HG02642 (cell line): ENCODE measurements around the gene CCNB1IP1.
"Not testable (repeated sequence)": the region's sequence is repeated elsewhere in the genome, so short reads cannot be mapped to it uniquely, and the experiment has no call there.

ENCODE experiments used
- ATAC-seq: cut with Tn5 transposase; IDR thresholded peaks from one replicate; pipeline ENCODE4 v1.9.1; 2021; ENCODE audit warnings: mild to moderate bottlenecking; ENCODE audit not compliant: unreplicated experiment, poor library complexity

Gene CCNB1IP1

GRCh38 chr14:20334017-20334416 lies 938 bp upstream of the CCNB1IP1 start:
- no peak for ATAC-seq

- ATAC-seq: no peak
Observed at GRCh38 chr14:20333494-20333841, 389 bp upstream of the CCNB1IP1 start.

GRCh38 chr14:20332431-20332787 lies 670 bp downstream of the CCNB1IP1 start:
- ATAC-seq: no peak

DNA sequence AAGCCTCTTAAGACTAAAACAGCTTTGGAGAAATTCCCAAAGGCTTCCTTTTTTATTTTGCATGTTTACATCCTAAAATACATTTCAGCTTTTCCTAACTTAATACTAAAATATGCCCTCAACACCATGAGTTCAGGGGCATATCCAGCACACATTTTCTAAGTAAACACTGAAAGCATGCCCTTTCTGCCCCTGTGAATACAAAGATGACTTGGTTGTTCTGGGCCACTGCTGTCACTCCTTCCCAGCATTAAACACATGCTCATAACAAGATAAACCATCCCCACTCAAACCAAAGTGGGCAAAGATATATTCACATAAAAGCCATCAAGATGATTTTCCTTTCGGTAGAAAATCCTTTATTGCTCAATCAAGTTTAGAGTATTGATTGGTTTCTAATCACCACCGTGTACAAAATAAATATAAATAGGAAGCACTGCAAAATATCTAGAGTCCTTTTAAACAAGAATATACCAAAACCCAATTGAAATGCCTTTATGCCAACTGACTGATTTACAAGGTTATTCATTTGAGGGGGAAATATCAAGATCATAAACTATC lies 1.9 kb downstream of the CCNB1IP1 start:
- no peak for ATAC-seq

DNA sequence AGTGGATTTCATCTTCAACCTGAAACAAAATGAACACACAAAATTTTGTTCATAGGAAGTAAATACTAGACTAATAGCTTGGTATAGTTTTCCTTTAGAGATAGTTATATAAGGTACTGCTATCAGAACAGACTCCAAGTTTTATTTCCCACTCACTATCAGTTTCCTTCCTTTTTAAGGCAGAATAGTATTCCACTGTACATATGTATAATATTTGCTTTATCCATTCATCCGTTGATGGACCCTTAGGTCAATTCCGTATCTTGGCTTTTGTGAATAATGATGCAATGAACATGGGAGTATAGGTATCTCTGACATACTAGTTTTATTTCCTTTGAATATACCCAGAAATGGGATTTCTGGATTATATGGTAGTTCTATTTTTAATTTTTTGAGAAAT lies 3.7 kb downstream of the CCNB1IP1 start:
- no peak for ATAC-seq

- ATAC-seq: no peak
Observed at GRCh38 chr14:20328705-20329104, 4.4 kb downstream of the CCNB1IP1 start.

- no peak for ATAC-seq
Observed at GRCh38 chr14:20327005-20327869, 5.8 kb downstream of the CCNB1IP1 start.

GRCh38 chr14:20317720-20318119 lies 15.4 kb downstream of the CCNB1IP1 start:
- no peak for ATAC-seq

GRCh38 chr14:20314026-20314425 lies 19.1 kb downstream of the CCNB1IP1 start:
- ATAC-seq: no peak

DNA sequence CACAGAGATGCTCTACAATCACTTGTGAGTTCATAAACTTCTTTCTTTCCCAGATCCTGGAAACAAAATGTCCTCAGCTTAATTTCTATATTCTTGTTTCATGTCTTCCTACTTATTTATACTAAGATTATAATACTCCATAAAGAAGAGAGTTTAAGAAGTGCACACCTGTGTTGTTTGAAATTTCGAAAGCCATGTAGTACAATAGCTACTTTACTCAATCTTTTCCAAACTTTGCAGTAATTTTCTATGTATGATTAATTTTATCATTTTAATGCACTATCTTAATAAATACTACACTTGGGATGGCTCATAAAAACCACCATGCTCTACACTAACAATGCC lies 27.0 kb downstream of the CCNB1IP1 start:
- no peak for ATAC-seq

- peak; percentile 96 for ATAC-seq
Observed at GRCh38 chr14:20305265-20306078, 27.6 kb downstream of the CCNB1IP1 start, which contains the start of gene TTC5. TTC5 (minus strand) TSS chr14:20305951; CDS start chr14:20305937, 14 bp downstream.

DNA sequence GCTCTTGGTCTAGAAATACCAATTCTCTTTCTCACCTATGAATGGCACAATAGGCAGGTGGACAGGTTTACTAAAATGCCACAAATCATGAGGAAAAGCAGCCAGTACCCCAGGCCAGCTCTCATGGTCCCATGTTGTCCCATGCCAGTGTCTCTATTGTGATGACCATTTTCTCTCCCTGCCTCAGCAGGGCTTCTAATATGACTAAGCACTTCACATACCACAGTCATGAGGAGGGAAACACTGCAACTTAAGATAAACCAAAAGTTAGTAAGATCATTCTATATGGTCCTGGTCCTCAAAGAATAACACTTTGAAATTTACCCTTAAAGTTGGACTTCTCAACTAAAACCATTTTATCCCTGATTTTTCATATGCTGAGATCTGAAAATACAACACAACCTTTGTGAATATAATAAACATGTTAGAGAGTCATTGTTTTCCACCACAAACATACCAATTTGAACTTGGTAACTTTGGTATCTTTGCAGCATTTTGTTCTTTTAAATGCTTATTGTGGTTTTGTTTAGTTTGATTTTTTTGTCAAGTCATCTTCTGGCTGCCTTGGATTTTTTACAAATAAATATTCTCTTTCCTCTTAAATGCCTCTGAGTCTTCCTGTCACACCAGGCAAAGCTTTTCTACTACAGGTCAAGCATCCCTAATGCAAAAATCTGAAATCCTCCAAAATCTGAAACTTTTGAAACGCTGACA lies 30.9 kb downstream of the CCNB1IP1 start:
- ATAC-seq: no peak

DNA sequence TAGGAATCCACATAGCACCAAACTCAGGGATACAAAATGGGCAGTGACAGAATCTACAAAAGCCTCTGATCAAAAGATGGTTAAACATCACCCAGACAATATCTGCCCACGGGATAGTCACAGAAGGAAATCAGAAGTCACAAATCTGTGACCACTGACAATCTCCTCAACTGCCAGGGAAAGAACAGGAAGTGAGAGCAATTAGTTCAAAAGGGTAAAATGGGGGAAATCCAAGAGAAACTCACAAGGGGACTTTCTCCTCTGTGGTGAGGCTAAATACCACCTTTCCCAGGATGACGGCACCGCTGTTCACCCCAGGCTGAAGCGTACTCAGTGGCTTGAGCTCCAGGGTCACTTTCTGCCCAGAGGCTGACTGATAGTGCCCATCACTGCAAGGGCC lies 38.0 kb downstream of the CCNB1IP1 start:
- ATAC-seq: peak; percentile 93

GRCh38 chr14:20294636-20295035 lies 38.4 kb downstream of the CCNB1IP1 start:
- no peak for ATAC-seq

GRCh38 chr14:20281998-20282397 lies 51.1 kb downstream of the CCNB1IP1 start:
- ATAC-seq: not testable (repeated sequence)

DNA sequence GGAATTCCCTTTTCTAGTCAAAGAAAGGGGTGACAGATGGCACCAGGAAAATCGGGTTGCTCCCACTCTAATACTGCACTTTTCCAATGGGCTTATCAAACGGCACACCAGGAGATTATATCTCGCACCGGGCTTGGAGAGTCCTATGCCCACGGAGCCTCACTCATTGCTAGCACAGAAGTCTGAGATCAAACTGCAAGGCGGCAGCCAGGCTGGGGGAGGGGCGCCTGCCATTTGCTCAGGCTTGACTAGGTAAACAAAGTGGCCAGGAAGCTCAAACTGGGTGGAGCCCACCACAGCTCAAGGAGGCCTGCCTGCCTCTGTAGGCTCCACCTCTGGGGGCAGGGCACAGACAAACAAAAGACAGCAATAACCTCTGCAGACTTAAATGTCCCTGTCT lies 52.8 kb downstream of the CCNB1IP1 start:
- not testable (repeated sequence) for ATAC-seq

- ATAC-seq: no peak
Observed at GRCh38 chr14:20278414-20278813, 54.7 kb downstream of the CCNB1IP1 start.

DNA sequence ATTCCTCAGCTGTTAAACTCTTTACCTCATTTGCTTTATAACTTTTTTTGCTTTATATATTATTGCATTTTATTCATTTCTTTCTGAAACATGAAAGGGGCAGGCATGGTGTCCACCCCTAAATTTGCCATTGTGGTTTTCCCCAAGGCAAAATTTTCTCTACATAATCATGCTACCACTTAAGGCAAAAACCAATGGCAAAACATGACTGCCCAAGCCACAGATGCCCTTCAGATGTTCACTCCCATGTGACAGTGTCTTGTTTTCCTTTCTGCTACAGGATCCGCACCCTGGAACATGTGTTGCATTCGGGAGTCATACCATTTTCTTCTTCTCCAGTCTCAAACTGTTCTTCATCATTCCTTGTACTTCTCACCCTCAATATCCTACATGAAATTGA lies 55.7 kb downstream of the CCNB1IP1 start:
- ATAC-seq: no peak

- no peak for ATAC-seq
Observed at GRCh38 chr14:20274062-20274461, 59.0 kb downstream of the CCNB1IP1 start.

DNA sequence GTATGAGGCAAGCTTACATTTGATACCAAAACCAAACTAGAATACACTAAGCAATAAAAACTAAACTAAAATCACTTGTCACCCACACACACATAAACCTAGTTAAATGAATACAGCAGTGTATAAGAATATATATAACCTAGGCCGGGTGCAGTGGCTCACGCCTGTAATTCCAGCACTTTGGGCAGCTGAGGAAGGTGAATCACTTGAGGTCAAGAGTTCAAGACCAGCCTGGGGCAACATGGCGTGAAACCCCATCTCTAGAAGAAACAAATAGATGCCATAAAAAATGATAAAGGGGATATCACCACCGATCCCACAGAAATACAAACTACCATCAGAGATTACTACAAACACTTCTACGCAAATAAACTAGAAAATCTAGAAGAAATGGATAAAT lies 68.7 kb downstream of the CCNB1IP1 start:
- not testable (repeated sequence) for ATAC-seq
